Smooth muscle cell of the umbilical artery (primary cell): ENCODE results near the gene RPL28. TPM values are rescaled to one million over a fixed set of nuclear protein-coding genes. Genes with fewer than 3 reads are reported as not detected.

Experiments used
- total RNA-seq: library from RNA; depleted of rRNA; stranded (reverse); fragments of >200 nt; gene quantifications from 2 replicates; pipeline ENCODE4 v1.2.3, GENCODE V29; 2014

Gene RPL28
- 212 and 468 TPM in 2 replicates for total RNA-seq

GRCh38 chr19:55385724-55386492 lies at the start of gene RPL28:
RPL28 (plus strand) TSS chr19:55385932; CDS start chr19:55386358, 426 bp downstream.

GRCh38 chr19:55339105-55339888 lies 46.4 kb upstream of the RPL28 start, which contains the start of gene KMT5C:
KMT5C (plus strand) TSS chr19:55339876; CDS start chr19:55341937, 2,061 bp downstream.

DNA sequence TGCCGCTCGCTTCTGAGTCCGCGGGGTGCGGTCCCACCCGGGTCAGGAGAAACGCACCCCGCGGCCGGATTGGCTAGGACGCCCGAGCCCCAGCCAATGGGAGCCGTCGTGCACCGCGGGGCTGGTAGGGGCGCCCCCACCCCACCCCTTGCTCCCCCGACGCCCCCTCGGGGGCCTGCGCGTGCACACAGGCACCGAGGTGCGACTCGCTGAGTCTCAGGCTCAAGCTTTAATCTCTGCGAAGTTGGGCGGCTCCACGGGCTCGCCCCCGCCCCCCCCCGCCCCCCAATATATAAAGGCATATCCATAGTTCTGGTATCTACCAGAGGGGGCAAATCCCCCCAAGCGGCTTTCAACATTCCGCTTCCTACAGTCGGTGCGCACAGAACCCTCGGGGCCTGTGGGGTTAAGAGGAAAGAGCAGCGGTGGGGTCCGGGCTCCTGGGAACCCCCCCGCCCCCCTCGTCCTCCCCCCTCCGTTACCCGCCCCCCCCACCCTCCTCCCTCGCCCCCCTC lies 31.0 kb upstream of the RPL28 start, which contains the start of gene COX6B2:
TSS of gene COX6B2 (minus strand) at position 22 of the 515 bp plus-strand sequence. CDS start 198 bp downstream, outside the sequence.

DNA sequence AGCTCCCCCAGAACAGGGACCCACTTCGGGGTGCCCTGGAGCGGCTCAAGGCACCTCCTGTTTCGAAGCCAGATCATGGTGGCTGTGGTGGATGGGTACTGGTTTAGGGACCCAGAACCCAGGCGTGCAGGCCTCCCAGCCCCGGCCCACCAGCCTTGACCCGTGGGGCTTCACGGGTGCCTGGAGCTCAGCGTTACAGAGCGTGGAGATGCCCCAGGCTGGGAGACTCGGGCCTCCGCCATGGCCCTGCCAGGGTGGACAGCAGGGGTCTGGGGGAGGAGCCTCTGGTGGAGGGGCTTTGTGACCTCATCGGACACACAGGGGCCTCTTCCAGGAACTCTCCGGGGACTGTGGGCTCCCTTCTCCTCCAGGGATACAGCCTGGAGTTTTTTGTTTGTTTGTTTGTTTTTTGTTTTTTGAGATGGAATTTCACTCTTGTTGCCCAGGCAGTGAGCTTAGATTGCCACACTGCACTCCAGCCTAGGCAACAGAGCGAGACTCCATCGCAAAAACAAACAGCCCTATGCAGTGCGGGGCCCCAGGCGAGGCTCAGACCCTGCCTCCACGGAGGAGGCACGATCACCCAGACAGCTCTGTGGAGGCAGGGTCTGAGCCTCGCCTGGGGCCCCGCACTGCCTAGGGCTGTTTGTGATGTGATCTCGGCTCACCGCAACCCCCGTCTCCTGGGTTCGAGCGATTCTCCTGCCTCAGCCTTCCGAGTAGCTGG lies 22.6 kb upstream of the RPL28 start, which contains the start of gene GARIN5B:
TSS of gene GARIN5B (minus strand) at position 271 of the 727 bp plus-strand sequence. CDS start at position 77, 194 bp downstream.

DNA sequence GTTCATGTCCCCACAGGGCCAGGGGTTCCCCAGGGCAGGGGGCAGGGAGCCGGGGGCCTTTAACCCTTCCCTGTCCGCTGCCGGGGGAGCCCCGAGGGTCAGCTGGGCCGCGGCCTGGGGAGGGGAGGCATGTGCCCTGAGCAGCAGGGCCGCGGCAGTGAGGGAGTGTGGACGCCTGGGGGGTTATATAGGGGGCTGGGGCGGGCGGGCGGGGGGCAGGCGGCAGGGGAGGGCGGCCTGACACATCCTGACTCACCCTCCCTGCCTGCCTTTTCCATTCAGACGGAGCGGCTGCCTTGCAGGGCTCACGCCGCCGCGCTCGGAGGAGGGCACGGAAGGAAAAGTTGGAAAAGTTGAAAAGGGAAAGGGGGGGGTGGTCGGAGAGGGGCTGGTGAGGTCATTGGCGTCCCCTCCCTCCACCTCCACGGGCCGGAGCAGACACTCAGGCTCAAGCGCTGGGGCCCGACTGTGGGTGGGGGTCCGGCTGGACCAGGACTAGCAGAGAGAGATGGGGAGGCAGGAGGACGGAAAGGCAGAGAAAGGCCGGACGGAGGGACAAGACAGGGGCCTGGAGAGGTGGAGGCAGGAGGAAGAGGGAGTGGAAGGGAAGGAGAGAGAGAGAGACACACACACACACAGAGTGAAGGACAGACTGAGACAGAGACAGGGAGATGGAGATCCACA lies 15.3 kb upstream of the RPL28 start, which contains the start of gene IL11:
TSS of gene IL11 (minus strand) at position 159 of the 684 bp plus-strand sequence. CDS start at position 6, 153 bp downstream.

DNA sequence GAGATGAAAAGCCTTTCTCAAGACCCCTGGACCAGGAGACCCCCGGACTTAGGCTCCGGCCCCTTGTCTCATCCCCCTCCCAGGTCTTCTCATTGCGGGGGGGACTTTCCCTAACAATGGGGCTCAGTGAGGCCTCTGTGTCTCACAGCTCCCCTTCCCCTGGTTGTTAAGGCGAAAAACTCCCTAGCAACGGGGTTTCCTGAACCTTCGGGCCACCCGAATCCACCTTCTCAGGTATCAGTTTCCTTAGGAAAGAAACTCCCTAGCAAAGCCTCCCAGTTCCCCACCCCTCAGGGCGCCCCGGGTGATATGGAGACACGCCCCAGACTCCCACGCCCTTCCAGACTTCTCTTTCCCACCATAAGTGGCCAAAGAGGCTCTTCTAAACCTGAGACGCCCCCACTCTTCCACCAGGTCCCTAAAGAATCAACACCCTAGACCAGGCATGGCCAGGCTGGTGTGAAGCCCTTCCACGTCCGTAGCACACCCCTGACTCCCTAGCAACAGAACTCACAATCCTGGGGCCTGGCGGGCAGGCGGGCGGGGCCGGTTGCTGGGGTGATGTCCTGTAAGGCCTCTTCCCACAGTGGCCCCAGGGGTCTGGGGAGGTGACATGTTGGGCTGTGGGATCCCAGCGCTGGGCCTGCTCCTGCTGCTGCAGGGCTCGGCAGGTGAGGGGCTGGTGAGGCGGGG lies 9.3 kb upstream of the RPL28 start, which contains the start of gene TMEM190:
TSS of gene TMEM190 (plus strand) at position 586 of the 693 bp plus-strand sequence. CDS start at position 614, 28 bp downstream.

DNA sequence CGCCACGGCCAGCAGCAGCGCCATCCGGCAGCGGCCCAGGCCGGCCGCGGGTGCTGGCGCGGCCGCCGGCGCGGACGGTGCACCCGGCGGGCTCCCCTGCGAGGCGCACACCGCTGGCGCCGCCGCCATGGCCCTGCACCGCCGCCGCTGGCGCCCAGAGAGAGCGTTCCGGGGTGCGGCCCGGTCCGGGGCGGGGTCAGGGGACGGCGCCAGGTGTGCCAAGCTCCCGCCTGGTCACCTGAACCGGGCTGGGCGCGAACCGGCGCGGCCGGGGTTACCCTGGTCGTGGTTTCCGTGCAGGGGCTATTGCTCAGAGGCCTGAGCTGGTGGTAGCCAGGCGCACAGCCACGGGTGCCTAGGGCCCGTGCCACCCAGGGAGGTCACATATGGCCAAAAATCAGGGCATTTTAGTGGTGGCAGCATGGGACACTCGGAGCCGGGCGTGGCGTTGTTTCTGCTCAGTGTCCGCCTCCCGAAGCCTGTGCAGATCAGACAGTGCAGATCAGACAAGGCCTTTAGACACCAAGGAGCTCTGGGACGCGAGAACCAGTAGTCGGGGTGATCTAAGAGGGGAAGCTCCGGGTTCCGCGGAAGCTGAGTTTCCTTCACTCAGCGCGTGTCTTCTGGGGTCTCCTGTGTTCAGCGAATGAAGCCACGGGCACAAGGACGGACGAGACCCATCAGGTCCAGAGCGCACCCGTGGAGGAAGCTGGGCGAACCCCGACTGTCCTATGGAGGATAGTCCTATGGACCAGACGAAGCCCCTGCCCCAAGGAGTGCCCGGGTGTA lies 1.4 kb upstream of the RPL28 start, which contains the start of gene TMEM238:
TSS of gene TMEM238 (minus strand) at position 162 of the 789 bp plus-strand sequence. CDS start at position 129, 33 bp downstream.

GRCh38 chr19:55407550-55407799 lies 21.7 kb downstream of the RPL28 start, which contains the start of gene UBE2S:
UBE2S (minus strand) TSS chr19:55407788; CDS start chr19:55407589, 199 bp downstream.

GRCh38 chr19:55443045-55443823 lies 57.5 kb downstream of the RPL28 start, which contains the start of gene SHISA7:
SHISA7 (minus strand) TSS chr19:55443300; CDS start chr19:55442863, 437 bp downstream.

Other genes starting within 250 kb of the RPL28 start
- 1.5 and 3.0 TPM in 2 replicates for gene TNNT1, start 236.7 kb upstream of the RPL28 start, total RNA-seq
- not detected in 2 replicates for gene TNNI3, start 228.2 kb upstream of the RPL28 start, total RNA-seq
- gene DNAAF3, start 219.3 kb upstream of the RPL28 start, total RNA-seq, result 0.30 and 0.65 TPM in 2 replicates
- gene SYT5, start 205.6 kb upstream of the RPL28 start, total RNA-seq, result not detected in 2 replicates
- gene PTPRH, start 176.4 kb upstream of the RPL28 start, total RNA-seq, result 4.2 and 5.0 TPM in 2 replicates
- 0.59 and 1.4 TPM in 2 replicates for gene TMEM86B, start 157.2 kb upstream of the RPL28 start, total RNA-seq
- gene PPP6R1, start 126.9 kb upstream of the RPL28 start, total RNA-seq, result 30.9 and 63.4 TPM in 2 replicates
- gene HSPBP1, start 105.8 kb upstream of the RPL28 start, total RNA-seq, result 22.9 and 34.8 TPM in 2 replicates
- 6.5 and 16.4 TPM in 2 replicates for gene BRSK1, start 101.9 kb upstream of the RPL28 start, total RNA-seq
- not detected in 2 replicates for gene TMEM150B, start 60.6 kb upstream of the RPL28 start, total RNA-seq
- 9.5 and 9.8 TPM in 2 replicates for gene KMT5C, start 46.1 kb upstream of the RPL28 start, total RNA-seq
- 0.09 TPM in 1 of 2 replicates, not detected in the other for gene COX6B2, start 31.2 kb upstream of the RPL28 start, total RNA-seq
- not detected in 2 replicates for gene GARIN5B, start 22.7 kb upstream of the RPL28 start, total RNA-seq
- gene IL11, start 15.5 kb upstream of the RPL28 start, total RNA-seq, result 14.4 and 33.9 TPM in 2 replicates
- gene TMEM190, start 9.1 kb upstream of the RPL28 start, total RNA-seq, result not detected in 2 replicates
- 0.30 and 0.32 TPM in 2 replicates for gene TMEM238, start 1.6 kb upstream of the RPL28 start, total RNA-seq
- gene UBE2S, start 21.9 kb downstream of the RPL28 start, total RNA-seq, result 72.5 and 94.4 TPM in 2 replicates
- not detected in 2 replicates for gene SHISA7, start 57.4 kb downstream of the RPL28 start, total RNA-seq
- 29.4 and 47.2 TPM in 2 replicates for gene ISOC2, start 75.7 kb downstream of the RPL28 start, total RNA-seq
- gene C19orf85, start 78.8 kb downstream of the RPL28 start, total RNA-seq, result not detected in 2 replicates
- 1.5 and 3.0 TPM in 2 replicates for gene ZNF628, start 90.7 kb downstream of the RPL28 start, total RNA-seq
- 18.0 and 20.5 TPM in 2 replicates for gene NAT14, start 99.3 kb downstream of the RPL28 start, total RNA-seq
- 13.7 and 16.0 TPM in 2 replicates for gene SSC5D, start 102.5 kb downstream of the RPL28 start, total RNA-seq
- not detected in 2 replicates for gene SBK2, start 151.2 kb downstream of the RPL28 start, total RNA-seq
- not detected in 2 replicates for gene SBK3, start 159.6 kb downstream of the RPL28 start, total RNA-seq
- 3.9 and 6.5 TPM in 2 replicates for gene ZNF579, start 194.9 kb downstream of the RPL28 start, total RNA-seq
- 3.0 and 3.6 TPM in 2 replicates for gene FIZ1, start 213.6 kb downstream of the RPL28 start, total RNA-seq
- gene ZNF524, start 214.4 kb downstream of the RPL28 start, total RNA-seq, result 5.9 and 7.1 TPM in 2 replicates
- 2.1 and 3.3 TPM in 2 replicates for gene ZNF865, start 219.7 kb downstream of the RPL28 start, total RNA-seq
- 2.5 and 4.2 TPM in 2 replicates for gene ZNF784, start 238.6 kb downstream of the RPL28 start, total RNA-seq